ENCODE data around the gene CYTH3. TPM values are rescaled to one million over a fixed set of nuclear protein-coding genes. Genes with fewer than 3 reads are reported as not detected.
"Not testable (repeated sequence)": the region's sequence is repeated elsewhere in the genome, so short reads cannot be mapped to it uniquely, and the experiment has no call there.

Gene CYTH3
- total RNA-seq, 1 donor from 2014 or later, result 29.8 TPM

DNA sequence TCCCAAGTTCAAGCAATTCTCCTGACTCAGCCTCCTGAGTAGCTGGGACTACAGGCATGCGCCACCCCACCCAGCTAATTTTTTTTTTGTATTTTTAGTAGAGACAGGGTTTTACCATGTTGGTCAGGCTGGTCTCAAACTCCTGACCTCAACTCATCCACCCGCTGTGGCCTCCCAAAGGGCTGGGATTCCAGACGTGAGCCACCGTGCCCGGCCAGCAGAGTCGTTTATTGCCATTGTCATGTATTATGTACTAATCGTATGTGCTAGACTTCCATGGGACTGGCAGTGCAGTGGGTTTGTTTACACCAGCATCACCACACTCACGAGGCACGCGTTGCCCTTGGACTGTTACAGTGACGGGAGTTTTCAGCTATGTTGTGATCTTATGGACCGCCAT, 120.9 kb downstream of the CYTH3 start:
- DNase-seq (ENCODE audit: low spot score), result not testable (repeated sequence)

DNA sequence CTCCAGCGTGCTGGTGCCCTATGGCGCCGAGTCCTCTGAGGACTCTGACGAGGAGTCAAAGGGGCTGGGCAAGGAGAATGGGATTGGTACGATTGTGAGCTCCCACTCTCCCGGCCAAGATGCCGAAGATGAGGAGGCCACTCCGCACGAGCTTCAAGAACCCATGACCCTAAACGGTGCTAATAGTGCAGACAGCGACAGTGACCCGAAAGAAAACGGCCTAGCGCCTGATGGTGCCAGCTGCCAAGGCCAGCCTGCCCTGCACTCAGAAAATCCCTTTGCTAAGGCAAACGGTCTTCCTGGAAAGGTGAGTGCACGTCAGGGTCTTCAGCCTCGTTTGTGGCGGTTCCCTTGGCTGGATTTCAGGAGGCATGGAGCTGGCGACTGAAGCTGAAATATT, 122.4 kb downstream of the CYTH3 start:
- DNase-seq (ENCODE audit: low spot score), result no peak

DNA sequence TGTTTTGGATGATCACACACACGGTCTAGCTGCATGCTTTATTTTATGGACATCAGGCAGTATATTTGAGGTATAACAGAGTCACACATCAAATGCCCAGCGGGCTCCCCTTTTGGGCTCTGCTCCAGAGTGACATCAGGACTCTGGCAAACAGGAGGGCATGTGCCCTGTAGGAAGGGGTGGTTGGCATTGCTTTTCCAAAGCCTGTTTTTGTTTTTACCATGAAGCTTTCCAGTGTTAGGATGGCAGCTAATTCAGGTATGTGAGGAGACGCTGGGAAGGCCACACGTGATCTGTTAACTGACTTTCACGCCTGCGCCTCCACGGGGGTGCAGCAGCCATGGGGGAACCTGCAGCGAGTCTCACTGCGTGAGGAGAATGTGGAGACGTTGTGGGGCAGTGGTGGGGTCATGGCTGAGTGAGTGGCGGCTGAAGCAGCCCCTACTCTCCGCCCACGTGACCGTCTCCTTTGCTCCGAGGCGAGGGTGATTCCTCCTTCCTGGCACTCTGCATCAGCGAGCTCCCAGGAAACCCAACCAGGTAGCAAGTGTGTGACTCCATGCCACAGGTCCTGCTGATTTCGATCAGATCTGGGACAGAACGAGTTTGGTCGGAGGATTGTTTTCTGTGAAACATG, 123.6 kb downstream of the CYTH3 start:
- no peak for DNase-seq (ENCODE audit: low spot score)

DNA sequence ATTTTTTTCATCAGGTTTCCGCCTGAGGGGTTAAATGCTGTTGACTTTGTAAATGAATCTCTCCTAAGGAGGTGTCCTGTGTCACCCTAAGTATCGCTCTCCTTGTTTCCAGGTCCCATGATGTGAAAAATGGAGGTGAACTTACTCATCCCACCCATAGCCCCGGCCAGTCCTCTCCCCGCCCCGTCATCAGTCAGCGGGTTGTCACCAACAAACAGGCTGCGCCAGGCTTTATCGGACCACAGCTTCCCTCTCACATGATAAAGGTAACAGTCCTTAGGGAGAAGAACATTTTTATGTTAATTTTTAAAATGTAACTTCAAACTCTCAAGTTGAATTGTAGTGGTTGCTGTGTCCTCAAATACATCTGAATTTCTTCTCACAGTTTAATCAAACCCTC, 124.8 kb downstream of the CYTH3 start:
- DNase-seq (ENCODE audit: low spot score), result no peak

DNA sequence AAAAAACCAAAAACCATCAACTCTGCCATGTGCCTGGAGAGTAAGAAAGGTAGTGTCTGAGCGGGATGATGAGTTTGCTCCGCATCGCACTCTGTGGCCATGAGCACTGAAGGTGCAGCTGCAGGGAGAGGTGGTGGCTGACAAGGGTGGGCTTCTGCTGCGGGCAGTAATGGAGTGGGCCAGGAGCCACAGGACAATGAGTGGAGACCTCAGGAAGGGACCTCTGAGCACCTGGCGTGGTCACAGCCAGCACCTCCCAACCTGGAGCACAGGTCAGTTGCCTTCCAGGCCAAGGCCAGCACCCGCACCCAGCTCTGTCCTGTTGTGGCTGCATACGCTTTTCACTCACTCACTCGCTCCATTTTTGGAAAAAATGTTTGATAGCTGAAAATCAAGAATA, 125.8 kb downstream of the CYTH3 start:
- no peak for DNase-seq (ENCODE audit: low spot score)

DNA sequence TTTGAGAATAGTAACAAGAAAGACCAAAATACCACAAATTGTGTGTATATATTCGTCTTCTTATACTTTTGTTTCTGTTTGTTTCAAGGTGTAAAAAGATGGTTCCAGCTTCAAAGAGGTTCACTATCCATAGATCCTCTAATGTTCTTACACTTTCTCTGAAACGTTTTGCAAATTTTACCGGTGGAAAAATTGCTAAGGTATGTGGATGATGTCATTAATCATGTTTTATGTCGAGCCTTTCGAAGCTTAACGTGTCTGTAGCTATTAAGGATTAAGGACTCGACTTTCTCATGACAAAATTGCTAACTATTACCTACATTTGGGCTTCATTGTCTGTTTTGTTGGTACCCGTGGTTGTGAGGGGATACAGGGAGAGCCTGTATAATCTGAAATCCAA, 128.4 kb downstream of the CYTH3 start:
- no peak for DNase-seq (ENCODE audit: low spot score)

DNA sequence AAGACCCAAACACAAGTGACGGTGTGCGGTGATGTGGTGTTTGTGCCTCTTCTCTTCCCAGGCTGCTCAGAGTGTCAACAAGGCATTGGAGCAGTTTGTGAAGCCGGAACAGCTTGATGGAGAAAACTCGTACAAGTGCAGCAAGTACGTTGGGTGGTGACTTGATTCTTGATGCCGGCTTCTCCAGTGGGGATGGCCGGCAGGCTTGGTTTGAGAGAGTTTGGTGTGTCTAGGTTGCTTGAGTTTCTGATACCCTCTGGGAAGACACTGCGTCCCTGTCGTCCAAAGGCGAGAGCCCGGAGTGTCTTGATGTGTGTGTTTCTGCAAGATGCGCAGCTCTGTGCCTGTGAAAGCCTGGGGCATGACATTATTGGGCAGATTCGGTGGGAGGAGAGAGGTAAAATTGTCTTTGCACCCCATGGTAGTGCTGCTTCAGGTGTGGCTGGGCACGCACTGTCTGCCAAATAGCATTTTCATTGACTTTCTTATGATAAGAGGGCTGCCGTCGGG, 129.5 kb downstream of the CYTH3 start:
- DNase-seq (ENCODE audit: low spot score), result no peak

DNA sequence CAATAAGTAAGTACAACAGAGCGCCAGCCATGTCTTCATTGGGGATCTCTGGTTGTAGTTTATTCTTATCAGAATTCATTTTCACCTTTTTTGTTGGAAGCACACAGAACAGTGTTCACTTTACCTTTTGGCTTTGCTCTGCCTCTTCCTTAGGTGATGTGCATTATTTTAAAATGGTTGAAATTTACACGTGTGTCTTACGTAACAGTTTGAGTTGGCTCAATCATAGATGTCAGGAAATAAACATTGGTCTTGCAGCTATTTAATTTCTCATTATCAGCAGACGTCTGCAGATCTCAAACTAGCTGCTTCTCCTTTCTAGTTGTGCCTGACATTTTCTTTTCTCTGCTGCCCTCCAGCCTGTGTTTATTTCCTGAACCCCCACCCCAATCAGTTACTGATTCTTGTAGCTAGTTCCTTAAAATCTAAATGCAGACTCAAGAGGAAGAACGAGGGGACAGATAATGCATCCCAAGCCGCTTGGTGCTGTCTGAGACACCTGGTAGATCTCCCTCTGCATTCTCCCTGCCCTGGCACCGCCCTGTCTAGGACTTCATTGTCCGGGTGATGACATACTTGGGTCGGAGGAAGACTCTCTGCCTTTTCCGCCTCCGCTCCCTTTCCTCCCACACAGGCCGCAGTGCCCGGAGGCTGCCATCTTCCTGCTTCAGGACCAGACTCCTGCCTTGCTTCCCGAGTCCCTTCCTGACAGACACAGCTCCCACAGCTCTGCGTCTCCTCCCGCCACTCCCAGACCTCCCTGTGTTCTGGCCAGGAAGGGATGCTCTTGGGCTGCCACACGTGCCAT, 133.0 kb downstream of the CYTH3 start:
- DNase-seq (ENCODE audit: low spot score), result no peak

DNA sequence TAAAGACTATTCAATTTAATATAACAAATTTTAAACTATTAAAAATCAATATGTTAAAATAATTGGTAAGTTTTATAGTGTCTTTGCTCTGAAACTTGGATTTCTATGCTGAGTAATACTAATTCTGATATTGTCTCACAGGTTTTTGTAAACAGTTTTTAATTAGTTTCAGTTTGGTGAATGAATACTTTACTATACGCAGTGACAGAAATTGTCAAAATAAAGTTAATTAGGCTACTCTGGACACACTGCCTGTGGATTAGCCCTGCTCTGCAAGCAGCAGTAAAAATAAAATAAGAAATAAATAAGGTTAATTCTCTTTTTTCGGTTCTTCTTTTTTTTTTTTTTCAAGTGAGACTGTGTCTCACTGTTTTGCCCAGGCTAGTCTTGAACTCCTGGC, 135.9 kb downstream of the CYTH3 start:
- DNase-seq (ENCODE audit: low spot score), result no peak

DNA sequence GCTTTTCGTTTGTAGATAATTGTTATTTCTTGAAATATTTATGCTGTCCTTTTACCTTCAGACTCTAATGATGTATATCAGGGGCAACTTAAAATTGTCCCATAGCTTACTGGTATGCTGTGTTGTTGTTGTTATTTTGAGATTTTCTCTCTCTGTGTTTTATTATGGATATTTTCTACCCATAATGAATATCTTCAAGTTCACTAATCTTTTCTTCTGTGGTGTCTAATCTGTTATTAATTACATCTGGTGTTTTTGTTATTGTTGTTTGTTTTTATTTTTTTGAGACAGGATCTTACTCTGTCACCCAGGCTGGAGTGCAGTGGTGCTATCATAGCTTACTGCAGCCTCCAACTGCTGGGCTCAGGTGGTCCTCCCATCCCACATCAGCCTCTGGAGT, 139.2 kb downstream of the CYTH3 start:
- DNase-seq (ENCODE audit: low spot score), result no peak

DNA sequence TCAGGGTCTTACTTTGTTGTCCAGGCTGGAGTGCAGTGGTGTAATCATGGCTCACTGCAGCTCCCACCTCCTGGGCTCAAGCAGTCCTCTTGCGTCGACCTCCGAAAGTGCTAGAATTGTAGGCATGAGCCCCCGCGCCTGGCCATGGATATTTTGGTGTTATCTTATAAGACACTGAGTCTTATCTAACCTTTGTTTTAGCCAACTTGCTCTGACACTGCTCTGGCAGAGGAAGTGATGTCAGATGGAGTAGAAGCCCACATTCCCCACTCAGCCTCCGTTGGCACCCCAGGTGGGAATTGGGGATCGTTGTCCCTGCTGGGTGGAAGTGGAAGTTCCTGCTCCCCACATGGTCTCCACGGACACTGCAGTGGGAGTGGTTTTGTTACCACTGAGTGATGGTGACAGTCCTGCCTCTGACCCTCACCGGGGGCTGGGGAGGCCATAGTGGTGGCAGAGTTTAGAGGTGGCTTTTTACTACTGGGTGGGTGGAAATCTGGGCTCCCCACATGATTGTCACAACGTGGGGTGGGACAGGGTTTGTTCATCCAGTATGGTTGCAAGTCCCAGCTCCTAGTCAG, 142.3 kb downstream of the CYTH3 start:
- DNase-seq (ENCODE audit: low spot score), result no peak

DNA sequence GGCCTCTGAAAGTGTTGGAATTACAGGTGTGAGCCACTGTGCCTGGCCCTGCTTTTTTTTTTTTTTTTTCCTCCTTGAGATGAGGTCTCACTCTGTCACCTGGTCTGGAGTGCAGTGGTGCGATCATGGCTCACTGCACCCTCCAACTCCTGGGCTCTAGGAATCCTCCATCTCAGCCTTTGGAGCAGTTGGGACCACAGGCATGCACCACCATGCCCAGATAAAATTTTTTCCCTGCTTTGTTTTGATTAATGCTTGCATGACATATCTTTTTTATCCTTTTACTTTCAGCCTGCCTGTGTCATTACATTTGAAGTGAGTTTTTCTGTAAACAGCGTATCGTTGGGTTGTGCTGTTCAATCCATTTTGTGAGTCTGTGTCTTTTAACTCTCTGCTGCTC, 144.2 kb downstream of the CYTH3 start:
- no peak for DNase-seq (ENCODE audit: low spot score)

DNA sequence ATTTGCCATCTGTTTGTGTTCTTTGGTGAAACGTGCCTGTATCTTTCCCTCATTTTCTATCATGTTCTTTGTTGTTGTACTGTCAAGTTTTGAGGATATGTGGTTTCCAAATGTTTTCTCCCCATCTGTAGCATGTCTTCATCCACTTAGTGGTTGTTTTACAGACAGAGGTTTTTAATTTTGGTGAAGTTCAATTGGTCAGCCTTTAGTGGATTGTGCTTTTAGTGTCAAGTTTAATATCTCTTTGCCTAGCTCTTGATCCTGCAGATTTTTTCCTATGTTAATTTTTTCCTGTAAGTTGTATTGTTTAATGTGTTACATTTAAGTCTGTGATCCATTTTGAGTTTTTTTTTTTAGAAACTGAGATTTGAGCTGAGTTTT, 145.3 kb downstream of the CYTH3 start:
- no peak for DNase-seq (ENCODE audit: low spot score)

DNA sequence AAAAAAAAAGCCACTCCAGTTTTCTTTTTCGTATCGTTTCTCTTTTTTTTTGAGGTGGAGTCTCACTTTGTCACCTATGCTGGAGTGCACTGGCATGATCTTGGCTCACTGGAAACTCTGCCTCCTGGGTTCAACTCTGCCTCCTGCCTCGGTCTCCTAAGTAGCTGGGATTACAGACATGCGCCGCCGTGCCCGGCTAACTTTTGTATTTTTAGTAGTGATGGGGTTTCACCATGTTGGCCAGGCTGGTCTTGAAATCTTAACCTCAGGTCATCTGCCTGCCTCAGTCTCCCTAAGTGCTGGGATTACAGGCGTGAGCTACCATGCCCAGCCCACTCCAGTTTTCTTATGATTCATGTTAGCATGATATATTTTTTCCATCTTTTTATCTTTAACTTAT, 148.6 kb downstream of the CYTH3 start:
- DNase-seq (ENCODE audit: low spot score), result no peak

DNA sequence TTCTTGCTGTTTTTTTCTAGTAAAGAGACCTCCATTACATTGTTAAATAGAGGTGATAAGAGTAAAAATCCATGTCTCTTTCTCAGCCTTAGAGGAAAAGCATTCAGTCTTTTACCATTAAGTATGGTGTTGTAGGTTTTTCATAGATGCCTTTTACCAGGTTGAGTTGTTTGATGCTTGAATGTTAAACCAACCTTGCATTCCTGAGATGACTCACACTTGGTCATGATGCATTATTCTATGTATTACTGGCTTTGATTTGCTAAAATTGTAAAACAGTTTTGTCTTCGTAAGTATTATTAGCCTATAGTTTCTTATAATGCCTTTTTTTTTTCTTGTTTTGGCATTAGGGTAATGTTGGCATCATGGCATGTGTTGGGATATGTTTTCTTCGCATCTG, 151.3 kb downstream of the CYTH3 start:
- no peak for DNase-seq (ENCODE audit: low spot score)

DNA sequence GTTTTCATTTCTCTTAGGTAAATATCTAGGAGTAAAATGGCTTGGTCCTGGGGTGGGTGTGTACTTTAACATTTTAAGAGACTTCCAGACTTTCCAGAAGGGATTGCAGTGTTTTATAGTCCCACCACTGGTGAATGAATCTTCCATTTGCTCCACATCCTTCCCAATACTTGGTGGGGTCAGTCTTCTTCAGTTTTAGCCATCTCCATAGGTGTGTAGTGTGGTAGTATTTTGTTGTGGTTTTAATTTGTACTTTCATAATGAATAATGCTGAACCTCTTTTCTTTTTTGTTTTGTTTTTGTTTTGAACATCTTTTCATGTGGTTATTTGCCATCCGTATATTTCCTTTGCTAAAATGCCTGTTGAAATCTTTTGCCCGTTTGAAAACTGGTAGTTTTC, 154.9 kb downstream of the CYTH3 start:
- no peak for DNase-seq (ENCODE audit: low spot score)

DNA sequence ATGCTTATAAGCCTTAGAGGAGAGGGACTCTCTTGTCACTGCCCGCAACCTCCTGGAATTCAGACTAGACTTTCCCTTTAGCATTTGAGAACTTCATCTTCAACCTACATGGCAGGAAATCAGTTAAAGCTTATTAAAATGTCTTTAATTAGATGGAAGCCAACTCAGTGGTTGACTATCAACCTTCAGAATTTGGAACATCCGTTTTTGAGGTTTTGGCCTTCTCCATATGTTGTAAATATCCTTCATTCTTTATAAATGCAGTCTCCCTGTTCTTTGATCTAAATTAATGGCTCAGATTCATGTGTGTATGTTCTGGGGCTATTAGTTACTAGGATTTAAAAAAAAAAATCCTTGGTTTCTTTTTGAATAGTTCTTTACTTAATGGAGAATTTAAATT, 156.2 kb downstream of the CYTH3 start:
- DNase-seq (ENCODE audit: low spot score), result no peak

Other genes with a start within 250 kb of the CYTH3 start
- not detected for gene ANKRD61, start 241.2 kb downstream of the CYTH3 start, total RNA-seq
- gene EIF2AK1, start 213.4 kb downstream of the CYTH3 start, total RNA-seq, result 86.3 TPM
- gene USP42, start 167.7 kb downstream of the CYTH3 start, total RNA-seq, result 10.0 TPM
- gene FAM220A, start 76.3 kb upstream of the CYTH3 start, total RNA-seq, result 20.1 TPM
- gene RAC1, start 101.9 kb upstream of the CYTH3 start, total RNA-seq, result 276 TPM
- gene DAGLB, start 175.3 kb upstream of the CYTH3 start, total RNA-seq, result 28.8 TPM
- gene KDELR2, start 211.5 kb upstream of the CYTH3 start, total RNA-seq, result 188 TPM

Measured in mucosa of gallbladder (tissue), 1 donor.